Measurements from ENCODE around the gene KRT1.

DNA sequence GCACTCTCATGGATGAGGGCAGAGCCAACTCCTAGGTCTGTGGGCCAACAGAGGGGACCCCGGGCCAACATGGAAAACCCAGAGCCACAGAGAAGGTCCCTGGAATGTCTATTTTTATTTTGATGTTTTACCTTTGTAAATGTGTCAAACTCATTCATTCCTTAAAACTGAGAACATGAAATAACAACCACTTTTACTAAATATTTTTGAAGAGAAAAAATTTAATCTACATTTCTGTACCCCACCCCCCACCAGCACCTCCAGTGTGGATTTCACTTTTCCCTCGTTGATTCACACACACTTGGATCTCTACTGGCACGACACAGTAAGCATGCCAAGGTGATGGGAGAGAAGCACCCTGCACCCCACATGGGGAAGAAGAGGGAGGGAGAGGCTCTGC, 16.4 kb upstream of the KRT1 start:
- TF ChIP-seq SRF (IDR thresholded peaks at IDR 0.05; ENCODE audit: low read depth in 2 of 2, low read length in 2 of 2) (no peak), BACH1 (IDR thresholded peaks at IDR 0.05; ENCODE audit: borderline replicate concordance) (no peak), EZH2 (IDR thresholded peaks at IDR 0.05; ENCODE audit: borderline replicate concordance, control insufficient read depth, low read depth, low read length) (no peak), TAF1 (IDR thresholded peaks at IDR 0.05; ENCODE audit: borderline replicate concordance, low read depth, low read length) (no peak), KAT2A (conservative IDR thresholded peaks at IDR 0.05; ENCODE audit: control insufficient read depth, low read depth, low read length) (no peak), REST (IDR thresholded peaks at IDR 0.05; ENCODE audit: low read depth, low read length) (no peak), NFIC (IDR thresholded peaks at IDR 0.05; ENCODE audit: low read depth, low read length) (no peak), SIX5 (IDR thresholded peaks at IDR 0.05; ENCODE audit: low read depth, low read length, severe bottlenecking) (no peak), ESRRA (IDR thresholded peaks at IDR 0.05; ENCODE audit: low read length) (no peak), EP300 (IDR thresholded peaks at IDR 0.05; ENCODE audit: borderline replicate concordance in 1 of 2, control insufficient read depth in 1 of 2, low read depth in 2 of 2, low read length in 2 of 2) (no peak), SUZ12 (IDR thresholded peaks at IDR 0.05; ENCODE audit: unreplicated experiment) (no peak)
- TF ChIP-seq, protein P1, sequence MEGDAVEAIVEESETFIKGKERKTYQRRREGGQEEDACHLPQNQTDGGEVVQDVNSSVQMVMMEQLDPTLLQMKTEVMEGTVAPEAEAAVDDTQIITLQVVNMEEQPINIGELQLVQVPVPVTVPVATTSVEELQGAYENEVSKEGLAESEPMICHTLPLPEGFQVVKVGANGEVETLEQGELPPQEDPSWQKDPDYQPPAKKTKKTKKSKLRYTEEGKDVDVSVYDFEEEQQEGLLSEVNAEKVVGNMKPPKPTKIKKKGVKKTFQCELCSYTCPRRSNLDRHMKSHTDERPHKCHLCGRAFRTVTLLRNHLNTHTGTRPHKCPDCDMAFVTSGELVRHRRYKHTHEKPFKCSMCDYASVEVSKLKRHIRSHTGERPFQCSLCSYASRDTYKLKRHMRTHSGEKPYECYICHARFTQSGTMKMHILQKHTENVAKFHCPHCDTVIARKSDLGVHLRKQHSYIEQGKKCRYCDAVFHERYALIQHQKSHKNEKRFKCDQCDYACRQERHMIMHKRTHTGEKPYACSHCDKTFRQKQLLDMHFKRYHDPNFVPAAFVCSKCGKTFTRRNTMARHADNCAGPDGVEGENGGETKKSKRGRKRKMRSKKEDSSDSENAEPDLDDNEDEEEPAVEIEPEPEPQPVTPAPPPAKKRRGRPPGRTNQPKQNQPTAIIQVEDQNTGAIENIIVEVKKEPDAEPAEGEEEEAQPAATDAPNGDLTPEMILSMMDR (IDR thresholded peaks at IDR 0.05 in 2 of 3, conservative IDR thresholded peaks at IDR 0.05 in 1 of 3; ENCODE audit: control insufficient read depth in 2 of 3, extremely low read depth in 1 of 3, insufficient read depth in 1 of 3, low read depth in 3 of 3, low read length in 3 of 3) = no peak
- TF ChIP-seq, protein P2, sequence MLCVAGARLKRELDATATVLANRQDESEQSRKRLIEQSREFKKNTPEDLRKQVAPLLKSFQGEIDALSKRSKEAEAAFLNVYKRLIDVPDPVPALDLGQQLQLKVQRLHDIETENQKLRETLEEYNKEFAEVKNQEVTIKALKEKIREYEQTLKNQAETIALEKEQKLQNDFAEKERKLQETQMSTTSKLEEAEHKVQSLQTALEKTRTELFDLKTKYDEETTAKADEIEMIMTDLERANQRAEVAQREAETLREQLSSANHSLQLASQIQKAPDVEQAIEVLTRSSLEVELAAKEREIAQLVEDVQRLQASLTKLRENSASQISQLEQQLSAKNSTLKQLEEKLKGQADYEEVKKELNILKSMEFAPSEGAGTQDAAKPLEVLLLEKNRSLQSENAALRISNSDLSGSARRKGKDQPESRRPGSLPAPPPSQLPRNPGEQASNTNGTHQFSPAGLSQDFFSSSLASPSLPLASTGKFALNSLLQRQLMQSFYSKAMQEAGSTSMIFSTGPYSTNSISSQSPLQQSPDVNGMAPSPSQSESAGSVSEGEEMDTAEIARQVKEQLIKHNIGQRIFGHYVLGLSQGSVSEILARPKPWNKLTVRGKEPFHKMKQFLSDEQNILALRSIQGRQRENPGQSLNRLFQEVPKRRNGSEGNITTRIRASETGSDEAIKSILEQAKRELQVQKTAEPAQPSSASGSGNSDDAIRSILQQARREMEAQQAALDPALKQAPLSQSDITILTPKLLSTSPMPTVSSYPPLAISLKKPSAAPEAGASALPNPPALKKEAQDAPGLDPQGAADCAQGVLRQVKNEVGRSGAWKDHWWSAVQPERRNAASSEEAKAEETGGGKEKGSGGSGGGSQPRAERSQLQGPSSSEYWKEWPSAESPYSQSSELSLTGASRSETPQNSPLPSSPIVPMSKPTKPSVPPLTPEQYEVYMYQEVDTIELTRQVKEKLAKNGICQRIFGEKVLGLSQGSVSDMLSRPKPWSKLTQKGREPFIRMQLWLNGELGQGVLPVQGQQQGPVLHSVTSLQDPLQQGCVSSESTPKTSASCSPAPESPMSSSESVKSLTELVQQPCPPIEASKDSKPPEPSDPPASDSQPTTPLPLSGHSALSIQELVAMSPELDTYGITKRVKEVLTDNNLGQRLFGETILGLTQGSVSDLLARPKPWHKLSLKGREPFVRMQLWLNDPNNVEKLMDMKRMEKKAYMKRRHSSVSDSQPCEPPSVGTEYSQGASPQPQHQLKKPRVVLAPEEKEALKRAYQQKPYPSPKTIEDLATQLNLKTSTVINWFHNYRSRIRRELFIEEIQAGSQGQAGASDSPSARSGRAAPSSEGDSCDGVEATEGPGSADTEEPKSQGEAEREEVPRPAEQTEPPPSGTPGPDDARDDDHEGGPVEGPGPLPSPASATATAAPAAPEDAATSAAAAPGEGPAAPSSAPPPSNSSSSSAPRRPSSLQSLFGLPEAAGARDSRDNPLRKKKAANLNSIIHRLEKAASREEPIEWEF (IDR thresholded peaks at IDR 0.05; ENCODE audit: insufficient replicate concordance, low read depth, low read length) = no peak

Measured in GM12878 (cell line).